GM03348 (cell line): ENCODE measurements around the gene EFNB2.

ENCODE experiments used
- DNase-seq: peaks from one replicate; pipeline ENCODE4 v3.0.0; 2012; ENCODE audit warnings: low spot score

The EFNB2 gene

DNA sequence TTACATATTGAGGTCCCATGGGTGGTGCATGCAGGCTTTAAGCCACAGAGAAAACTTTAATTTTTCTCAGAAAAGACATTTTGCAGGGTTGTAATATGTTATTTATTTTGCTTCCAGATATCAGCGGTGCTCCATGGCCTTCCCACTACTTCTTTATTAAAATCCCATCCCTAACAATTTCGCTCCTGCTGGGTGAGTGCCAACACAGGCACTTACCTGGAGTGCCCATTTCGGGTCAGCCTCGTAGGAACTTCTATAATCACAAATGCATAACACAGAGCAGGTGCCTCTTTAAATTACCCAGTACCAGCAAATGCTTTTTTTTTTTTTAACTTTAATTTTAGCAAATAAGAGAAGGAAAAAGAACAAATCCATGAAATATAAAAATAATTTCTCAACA, 86.4 kb downstream of the EFNB2 start:
- no peak for DNase-seq

DNA sequence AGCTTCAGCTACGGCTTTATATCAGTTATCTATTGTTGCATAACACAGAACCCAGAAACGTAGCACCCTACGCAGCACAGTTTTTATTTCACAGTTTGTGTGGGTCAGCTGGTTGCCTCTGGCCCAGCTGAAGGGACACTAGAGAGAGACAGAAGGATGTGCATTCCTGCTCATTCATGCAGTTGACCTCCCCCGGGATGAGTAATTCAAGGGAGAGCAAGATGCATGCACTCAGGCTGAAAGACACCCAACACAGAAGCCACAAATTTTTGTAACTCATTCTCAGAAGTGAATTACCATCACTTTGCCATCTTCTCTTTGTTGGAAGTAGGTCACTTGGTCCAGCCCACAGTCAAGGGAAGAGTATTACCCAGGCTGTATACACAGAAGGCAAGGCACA, 89.5 kb downstream of the EFNB2 start:
- no peak for DNase-seq

DNA sequence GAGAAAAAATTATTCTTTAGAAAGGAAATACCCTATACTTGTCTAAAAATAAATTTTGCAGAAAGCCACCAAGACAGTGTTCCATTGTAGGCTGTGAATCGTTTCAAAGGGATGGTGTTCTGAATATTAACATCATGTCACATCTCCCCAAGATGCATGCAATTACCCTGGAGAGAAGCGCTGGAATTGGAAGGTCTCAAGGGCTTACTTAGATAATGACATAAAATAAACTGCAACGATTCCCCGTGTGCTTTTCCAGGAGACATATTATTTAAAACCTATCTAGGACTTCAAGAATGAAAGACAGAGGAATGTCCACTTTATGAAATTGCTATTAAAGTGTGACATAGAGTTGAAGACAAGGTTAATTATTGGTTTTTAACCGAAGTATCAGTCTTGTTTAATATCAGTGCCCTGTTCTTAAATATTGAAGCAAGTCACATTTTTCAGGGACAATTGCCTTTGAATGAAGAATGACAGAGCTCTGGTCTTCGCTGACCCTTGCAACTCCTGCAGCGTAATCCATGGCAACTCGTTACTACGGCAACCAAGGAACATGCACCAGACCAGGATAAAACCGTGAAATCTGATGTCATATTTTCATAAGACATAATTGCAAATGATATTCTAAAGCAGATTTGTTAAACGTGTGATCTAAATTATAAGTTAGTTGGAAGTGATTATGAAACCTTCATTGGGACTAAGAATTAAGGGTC, 91.7 kb downstream of the EFNB2 start:
- DNase-seq: no peak

DNA sequence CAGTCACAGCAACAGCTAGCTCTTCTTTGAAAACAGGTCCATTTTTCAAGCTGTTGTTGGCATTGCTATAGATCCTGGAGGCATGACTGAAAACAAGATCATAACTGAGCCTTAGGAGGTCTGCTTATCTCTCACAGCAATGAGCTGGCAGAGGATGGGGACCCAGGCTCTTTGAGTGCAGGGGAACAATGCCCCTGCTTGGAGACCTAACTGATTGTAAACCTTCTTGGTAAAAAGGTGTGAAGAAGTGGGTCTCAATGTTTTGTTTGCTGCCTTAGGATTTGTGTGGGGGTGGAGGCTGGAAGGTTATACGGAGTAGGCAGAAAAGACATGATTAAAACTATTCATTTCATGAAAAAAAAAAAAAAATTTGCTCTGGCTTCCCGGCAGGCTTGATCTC, 94.6 kb downstream of the EFNB2 start:
- no peak for DNase-seq
